GM23338 (cell line): Measurements from ENCODE around the gene SLC9A8. TPM values are rescaled to one million over a fixed set of nuclear protein-coding genes. Genes with fewer than 3 reads are reported as not detected.

Source experiments
- ATAC-seq: fragments of 200-7000 bp; cut with Tn5 transposase; 3 replicates; pipeline ENCODE4 v1.9.1; 2020
- DNase-seq: peaks from one replicate; pipeline ENCODE4 v3.0.0-alpha.2; 2015; ENCODE audit warnings: low spot score
- H2AFZ ChIP-seq: fragments of 200-600 bp; sonication (generic); 2 replicates; pipeline ENCODE4 v1.8.0; 2016; ENCODE audit warnings: antibody characterized with exemption, mild to moderate bottlenecking, moderate library complexity
- H3F3A ChIP-seq: fragments of 200-600 bp; sonication (generic); replicated peaks from 2 replicates; pipeline ENCODE4 v1.8.0; 2017; ENCODE audit warnings: antibody characterized with exemption, mixed run types, low read depth
- H3K27ac ChIP-seq: fragments of 200-600 bp; sonication (generic); 2 replicates; pipeline ENCODE4 v1.6.1; 2016; ENCODE audit warnings: low read depth
- H3K27me3 ChIP-seq: fragments of 200-600 bp; sonication (generic); 2 replicates; pipeline ENCODE4 v1.8.0; 2016; ENCODE audit warnings: mild to moderate bottlenecking, mixed run types, moderate library complexity; ENCODE audit not compliant: insufficient read depth
- H3K36me3 ChIP-seq: fragments of 200-600 bp; sonication (generic); 2 replicates; pipeline ENCODE4 v1.8.0; 2016; ENCODE audit warnings: mild to moderate bottlenecking; ENCODE audit not compliant: insufficient read depth
- H3K4me1 ChIP-seq: fragments of 200-600 bp; sonication (generic); 2 replicates; pipeline ENCODE4 v1.8.0; 2016; ENCODE audit warnings: mild to moderate bottlenecking, moderate library complexity; ENCODE audit not compliant: insufficient read depth
- H3K4me2 ChIP-seq: fragments of 200-600 bp; sonication (generic); 2 replicates; pipeline ENCODE4 v1.7.1; 2017; ENCODE audit warnings: mixed run types
- H3K4me3 ChIP-seq: fragments of 200-600 bp; sonication (generic); 2 replicates; pipeline ENCODE4 v1.6.1; 2016; ENCODE audit warnings: mixed run types
- H3K79me2 ChIP-seq: fragments of 200-600 bp; sonication (generic); replicated peaks from 2 replicates; pipeline ENCODE4 v1.8.0; 2017; ENCODE audit warnings: mild to moderate bottlenecking; ENCODE audit not compliant: insufficient read depth
- H3K9me2 ChIP-seq: fragments of 200-600 bp; sonication (generic); 2 replicates; pipeline ENCODE4 v1.8.0; 2017; ENCODE audit not compliant: insufficient read depth
- H4K20me1 ChIP-seq: fragments of 200-600 bp; sonication (generic); replicated peaks from 2 replicates; pipeline ENCODE4 v1.8.0; 2017; ENCODE audit warnings: mild to moderate bottlenecking; ENCODE audit not compliant: insufficient read depth
- H3K27ac Mint-ChIP-seq: 2 replicates; pipeline ENCODE4 v1.8.0; 2020; ENCODE audit warnings: inconsistent platforms, mild to moderate bottlenecking, moderate library complexity, mixed read lengths
- H3K27me3 Mint-ChIP-seq: 3 replicates; pipeline ENCODE4 v1.8.0; 2022; ENCODE audit warnings: low read depth, mild to moderate bottlenecking, moderate library complexity, mixed read lengths, inconsistent platforms; ENCODE audit not compliant: insufficient read depth, poor library complexity
- H3K36me3 Mint-ChIP-seq: 3 replicates; pipeline ENCODE4 v1.8.0; 2021; ENCODE audit warnings: low read depth, mild to moderate bottlenecking, inconsistent platforms, moderate library complexity, mixed read lengths
- H3K4me1 Mint-ChIP-seq: 3 replicates; pipeline ENCODE4 v1.8.0; 2020; ENCODE audit warnings: mild to moderate bottlenecking, inconsistent platforms, mixed read lengths
- H3K4me3 Mint-ChIP-seq: 3 replicates; pipeline ENCODE4 v1.8.0; 2021; ENCODE audit warnings: moderate library complexity, mild to moderate bottlenecking, inconsistent platforms, mixed read lengths
- H3K9me3 Mint-ChIP-seq: 3 replicates; pipeline ENCODE4 v1.8.0; 2020; ENCODE audit warnings: moderate library complexity, mild to moderate bottlenecking, inconsistent platforms, mixed read lengths
- CREB1 ChIP-seq: fragments of 250-450 bp; sonication (Bioruptor Pico); IDR thresholded peaks from 2 replicates; pipeline ENCODE4 v1.5.0; 2020; ENCODE audit warnings: low read depth, mild to moderate bottlenecking, moderate library complexity
- CTCF ChIP-seq, 2 experiments: fragments of 200-600 bp in 1 of 2; sonication (generic) in 1 of 2; conservative IDR thresholded peaks; 2 replicates each; pipeline versions ENCODE4 v1.5.1 to v1.6.1; 2016 to 2017; ENCODE audit warnings: antibody characterized with exemption in 2 of 2, low read depth in 2 of 2, mild to moderate bottlenecking in 2 of 2, moderate library complexity in 1 of 2
- EZH2 ChIP-seq: fragments of 200-600 bp; sonication (generic); IDR thresholded peaks from one replicate; pipeline ENCODE4 v1.8.0; 2017; ENCODE audit warnings: antibody characterized with exemption, mild to moderate bottlenecking, low read depth; ENCODE audit not compliant: unreplicated experiment
- REST ChIP-seq: IDR thresholded peaks from one replicate; pipeline ENCODE4 v1.6.1; 2018; ENCODE audit warnings: antibody characterized with exemption; ENCODE audit not compliant: unreplicated experiment
- STAT1 ChIP-seq: IDR thresholded peaks from one replicate; pipeline ENCODE4 v1.6.1; 2016; ENCODE audit warnings: antibody characterized with exemption; ENCODE audit not compliant: unreplicated experiment
- ZNF114 ChIP-seq: fragments of 250-450 bp; sonication (Bioruptor Pico); IDR thresholded peaks from 2 replicates; pipeline ENCODE4 v1.5.0; 2020; ENCODE audit warnings: mild to moderate bottlenecking, moderate library complexity
- ZNF331 ChIP-seq: fragments of 250-450 bp; sonication (Bioruptor Pico); IDR thresholded peaks from 2 replicates; pipeline ENCODE4 v1.5.0; 2020; ENCODE audit warnings: low read depth, mild to moderate bottlenecking, moderate library complexity
- ZNF462 ChIP-seq: fragments of 250-450 bp; sonication (Bioruptor Pico); IDR thresholded peaks from 2 replicates; pipeline ENCODE4 v1.5.0; 2020; ENCODE audit warnings: mild to moderate bottlenecking, moderate library complexity
- polyA plus RNA-seq: library from polyadenylated mRNA; unstranded; fragments of >200 nt; fragmentation: Nextera tagmentation; extraction: Ambion mirVana; gene quantifications from 2 replicates; pipeline ENCODE4 v1.2.1, GENCODE V29; 2016
- total RNA-seq: library from RNA; depleted of rRNA; stranded (reverse); fragments of >200 nt; shearing (Covaris generic); gene quantifications from 2 replicates; pipeline ENCODE4 v1.2.3, GENCODE V29; 2014
- TF ChIP-seq, protein P1 (sequence below): IDR thresholded peaks from 2 replicates; pipeline ENCODE4 v1.6.1; 2016; ENCODE audit warnings: antibody characterized with exemption

SLC9A8 gene
- total and polyA plus RNA-seq, 2 experiments from 2014 or later = 2.6 to 6.4 TPM

GRCh38 chr20:49905415-49906091 is 92.9 kb downstream of the SLC9A8 start (continued):
- TF ChIP-seq CTCF (conservative IDR thresholded peaks at IDR 0.05; ENCODE audit: low read depth in 2 of 2) (no peak), STAT1 (no peak)
- TF ChIP-seq, protein P1, sequence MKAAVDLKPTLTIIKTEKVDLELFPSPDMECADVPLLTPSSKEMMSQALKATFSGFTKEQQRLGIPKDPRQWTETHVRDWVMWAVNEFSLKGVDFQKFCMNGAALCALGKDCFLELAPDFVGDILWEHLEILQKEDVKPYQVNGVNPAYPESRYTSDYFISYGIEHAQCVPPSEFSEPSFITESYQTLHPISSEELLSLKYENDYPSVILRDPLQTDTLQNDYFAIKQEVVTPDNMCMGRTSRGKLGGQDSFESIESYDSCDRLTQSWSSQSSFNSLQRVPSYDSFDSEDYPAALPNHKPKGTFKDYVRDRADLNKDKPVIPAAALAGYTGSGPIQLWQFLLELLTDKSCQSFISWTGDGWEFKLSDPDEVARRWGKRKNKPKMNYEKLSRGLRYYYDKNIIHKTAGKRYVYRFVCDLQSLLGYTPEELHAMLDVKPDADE = no peak

DNA sequence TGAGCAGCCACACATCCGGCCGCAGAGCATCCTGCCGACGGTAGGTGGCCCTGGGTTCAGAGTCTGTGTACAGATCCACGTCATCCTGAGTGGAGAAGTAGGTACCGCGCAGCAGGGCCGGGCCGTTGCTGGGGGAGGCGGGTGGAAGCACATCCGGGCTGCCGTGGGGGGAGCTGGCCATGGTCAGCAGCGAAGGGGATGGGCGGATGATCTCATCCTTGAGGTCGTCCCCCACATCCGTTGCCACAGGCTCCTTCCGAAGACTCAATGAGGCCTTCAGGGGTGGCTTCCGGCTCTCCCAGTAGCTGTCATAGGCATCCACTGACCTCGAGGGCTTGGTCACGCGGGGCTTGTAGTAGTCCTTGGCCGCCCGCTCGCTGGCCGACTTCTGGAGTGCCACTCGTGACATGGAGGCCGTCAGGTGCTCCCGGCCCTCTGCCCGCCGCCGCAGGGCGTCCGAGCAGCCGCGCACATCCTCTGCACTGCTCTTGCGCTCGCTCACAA is 93.5 kb downstream of the SLC9A8 start:
- no peaks in the 10 kb centered on the region for H3K9me3 Mint-ChIP-seq
- H2AFZ ChIP-seq = no peak overlapping the region
- H3K27me3 Mint-ChIP-seq = peaks cover 5% of the 10 kb centered on the region
- no peaks in the 10 kb centered on the region for H3K4me1 Mint-ChIP-seq
- no peaks in the 10 kb centered on the region; the same call in 1 of the 2 replicates for H3K36me3 ChIP-seq
- no peak overlapping the region for H3K4me3 ChIP-seq
- ATAC-seq (no peak), DNase-seq (no peak)
- no peak overlapping the region for H3K27ac Mint-ChIP-seq
- no peaks in the 10 kb centered on the region for H3K9me2 ChIP-seq
- no peak overlapping the region for H3K4me2 ChIP-seq
- no peak overlapping the region for H3K27ac ChIP-seq
- H3K79me2 ChIP-seq = peaks cover 21% of the 10 kb centered on the region
- H3K4me1 ChIP-seq = no peaks in the 10 kb centered on the region
- H3K36me3 Mint-ChIP-seq = peaks cover 21% of the 10 kb centered on the region
- no peaks in the 10 kb centered on the region for H3K27me3 ChIP-seq
- H3K4me3 Mint-ChIP-seq = no peak overlapping the region
- no peaks in the 10 kb centered on the region for H3F3A ChIP-seq
- H4K20me1 ChIP-seq = peaks cover 6% of the 10 kb centered on the region
- TF ChIP-seq REST = no peak
- no peak for TF ChIP-seq ZNF331
- TF ChIP-seq ZNF114 (CRISPR knock-in tag) = no peak
- no peak for TF ChIP-seq CREB1 (CRISPR knock-in tag)
- TF ChIP-seq EZH2 = no peak
- TF ChIP-seq ZNF462 (CRISPR knock-in tag) = no peak
